Hematopoietic multipotent progenitor cell treated with erythropoietin and hydrocortisone succinate and interleukin-3 and kit ligand, for 8 days (in vitro differentiated cells): Measurements from ENCODE around the gene DDC.

Source experiments
- DNase-seq: peaks from one replicate; pipeline ENCODE4 v3.0.0-alpha.2; 2015

DDC gene

GRCh38 chr7:50513166-50513871, 51.9 kb downstream of the DDC start:
- DNase-seq, result no peak

- no peak for DNase-seq
These were observed 52.8 kb downstream of the DDC start for GRCh38 chr7:50512384-50512783.

DNA sequence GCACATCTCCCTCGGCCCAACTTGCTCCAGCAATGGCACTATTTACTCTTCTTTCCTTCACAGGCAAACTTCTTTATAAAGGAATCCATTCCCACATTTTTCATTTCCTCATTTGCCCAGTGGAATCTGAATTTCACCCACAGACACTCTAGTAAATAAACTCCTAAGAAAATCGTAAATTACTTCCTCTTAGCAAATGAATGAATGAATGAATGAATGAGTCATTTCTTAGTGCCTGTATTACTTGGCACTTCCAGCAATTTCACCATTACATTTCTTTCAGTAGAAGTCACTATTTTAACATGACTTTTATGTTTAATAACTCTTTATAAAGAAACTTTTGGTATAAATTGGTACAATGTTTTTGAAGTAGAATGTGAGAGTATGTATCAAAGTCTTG, 55.7 kb downstream of the DDC start:
- no peak for DNase-seq

DNA sequence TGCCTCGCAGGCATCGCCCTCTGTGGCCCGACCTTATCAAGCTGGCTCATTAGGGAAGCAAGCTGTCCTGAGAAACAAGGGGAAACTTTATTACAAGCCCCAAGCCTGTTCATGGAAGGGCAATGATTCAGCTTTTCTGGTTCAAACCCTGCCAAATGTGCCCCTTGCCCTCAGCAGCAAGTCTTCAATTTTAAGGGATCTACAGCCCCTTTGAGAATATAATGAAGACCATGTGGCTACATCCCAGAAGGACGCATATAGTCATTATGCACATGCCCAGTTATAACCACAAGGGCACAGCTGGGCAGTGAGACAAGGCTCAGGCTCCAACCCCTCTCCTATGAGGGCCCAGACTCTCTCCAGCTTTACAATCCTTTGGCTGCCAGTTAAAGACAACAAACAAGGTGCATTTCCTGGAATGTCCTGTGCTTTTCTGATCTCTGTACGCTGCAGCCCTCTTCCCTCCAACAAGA, 56.7 kb downstream of the DDC start:
- peak; percentile 25 for DNase-seq

DNA sequence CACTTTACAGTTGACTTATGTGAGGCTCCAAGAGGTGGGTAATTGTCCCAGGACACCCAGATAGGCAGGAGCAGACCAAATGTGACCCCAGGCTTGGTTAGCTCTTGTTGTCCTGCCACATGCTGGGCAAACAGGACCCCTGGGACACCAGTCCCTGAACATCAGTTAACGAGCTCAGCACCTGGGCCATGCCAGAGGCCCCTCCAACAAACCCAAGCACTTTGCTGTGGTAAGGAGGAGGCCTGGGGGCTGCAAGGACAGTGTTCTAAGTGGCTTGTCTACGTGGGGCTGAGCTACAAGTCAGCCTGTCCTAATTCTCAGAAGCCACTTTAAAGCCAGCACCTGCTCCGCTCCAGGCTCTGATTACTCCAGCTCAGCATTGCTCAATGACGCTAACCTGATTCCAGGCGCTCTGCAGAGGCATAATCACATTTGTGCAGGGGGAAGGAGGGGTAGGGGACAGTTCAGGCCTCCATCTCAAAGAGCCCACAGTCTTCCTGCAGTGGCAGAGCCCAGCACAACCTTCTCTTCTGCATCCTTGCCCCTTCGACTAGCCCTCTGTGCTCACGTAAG, 57.2 kb downstream of the DDC start:
- DNase-seq, result no peak

DNA sequence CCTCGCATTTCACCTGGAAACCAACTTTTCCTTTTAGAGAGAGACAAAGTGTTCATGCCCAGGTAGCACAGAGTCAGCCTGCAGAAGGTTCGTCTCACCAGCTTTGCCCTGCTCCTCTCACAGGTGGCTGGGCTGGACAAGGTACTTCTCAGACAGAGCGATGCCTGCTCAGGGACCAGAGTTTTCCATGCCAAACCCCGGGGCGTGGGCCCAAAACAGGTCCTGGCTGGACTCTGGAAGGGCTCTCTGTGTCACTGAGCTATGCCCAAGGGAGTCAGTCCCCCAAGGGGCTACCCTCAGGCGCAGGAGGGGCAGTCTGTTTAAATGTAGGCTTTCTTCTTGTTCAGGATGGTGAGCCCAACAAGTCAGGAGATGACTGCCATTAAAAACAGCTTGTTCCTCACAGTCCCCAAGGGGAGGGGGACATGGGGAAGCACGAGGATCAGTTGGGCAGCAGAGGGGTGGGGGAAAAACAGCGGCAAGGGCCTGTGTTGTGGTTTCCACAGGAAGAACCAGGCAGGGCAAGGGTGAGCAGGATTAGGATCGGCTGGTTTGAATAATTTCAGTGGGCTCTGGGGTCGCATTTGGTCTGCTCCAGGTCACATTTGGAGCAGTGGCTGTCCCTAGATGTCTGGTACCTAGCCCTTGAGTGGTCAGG, 59.5 kb downstream of the DDC start:
- DNase-seq, result no peak

- no peak for DNase-seq
These were observed 60.3 kb downstream of the DDC start for GRCh38 chr7:50504646-50505546.

DNA sequence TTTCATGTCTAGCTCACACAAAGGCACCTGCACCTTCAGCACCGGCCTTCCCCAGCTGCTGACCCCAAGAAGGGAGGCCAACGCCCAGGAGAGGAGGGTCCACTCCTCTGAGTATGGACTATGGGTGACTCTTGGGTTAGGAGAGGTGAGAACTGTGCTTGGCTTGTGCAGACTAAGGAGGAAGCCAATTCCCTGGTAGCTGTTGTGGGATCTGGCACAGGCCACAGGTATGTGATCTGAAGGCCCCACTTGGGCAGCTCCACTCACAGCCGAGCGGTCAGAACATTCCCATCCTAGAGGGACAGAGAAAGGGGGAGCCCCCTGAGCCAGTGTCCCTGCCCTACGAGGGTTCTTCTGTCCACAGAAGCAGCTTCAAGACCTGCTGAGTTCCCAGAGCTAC, 62.3 kb downstream of the DDC start:
- DNase-seq, result no peak

DNA sequence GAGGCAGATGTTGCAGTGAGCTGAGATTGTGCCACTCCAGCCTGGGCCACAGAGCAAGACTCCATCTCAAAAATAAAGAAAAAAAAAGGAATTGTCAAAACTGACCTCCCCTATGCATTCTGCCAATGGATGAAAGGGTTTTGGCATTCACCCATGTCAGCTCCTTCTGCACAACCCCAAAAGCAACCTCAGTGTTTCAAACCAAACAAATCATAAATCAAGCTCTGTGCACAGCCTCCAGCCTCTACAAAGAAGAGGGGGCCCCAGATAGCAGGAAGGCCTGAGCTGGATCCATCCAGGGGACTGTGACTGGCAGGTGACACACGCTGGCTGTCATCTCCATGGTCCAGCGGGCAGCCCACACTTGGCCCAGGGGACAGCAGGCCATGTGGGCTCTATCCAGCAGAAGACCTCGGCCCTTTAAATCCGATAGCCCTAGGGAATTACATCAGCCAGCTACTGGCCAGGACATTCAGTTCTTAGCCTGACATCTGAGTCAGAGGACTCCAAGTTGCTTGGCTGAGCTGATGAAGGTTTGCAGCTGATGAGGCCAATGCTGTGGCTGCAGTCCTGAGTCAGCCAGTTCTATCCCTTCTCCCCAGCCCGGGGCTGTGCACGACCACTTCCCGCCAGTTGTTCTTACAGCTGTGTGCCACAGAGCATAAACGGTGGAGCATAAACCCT, 63.1 kb downstream of the DDC start:
- no peak for DNase-seq

GRCh38 chr7:50499092-50499491, 66.1 kb downstream of the DDC start:
- DNase-seq, result no peak

- DNase-seq, result no peak
These were observed 67.2 kb downstream of the DDC start for GRCh38 chr7:50497968-50498367.

DNA sequence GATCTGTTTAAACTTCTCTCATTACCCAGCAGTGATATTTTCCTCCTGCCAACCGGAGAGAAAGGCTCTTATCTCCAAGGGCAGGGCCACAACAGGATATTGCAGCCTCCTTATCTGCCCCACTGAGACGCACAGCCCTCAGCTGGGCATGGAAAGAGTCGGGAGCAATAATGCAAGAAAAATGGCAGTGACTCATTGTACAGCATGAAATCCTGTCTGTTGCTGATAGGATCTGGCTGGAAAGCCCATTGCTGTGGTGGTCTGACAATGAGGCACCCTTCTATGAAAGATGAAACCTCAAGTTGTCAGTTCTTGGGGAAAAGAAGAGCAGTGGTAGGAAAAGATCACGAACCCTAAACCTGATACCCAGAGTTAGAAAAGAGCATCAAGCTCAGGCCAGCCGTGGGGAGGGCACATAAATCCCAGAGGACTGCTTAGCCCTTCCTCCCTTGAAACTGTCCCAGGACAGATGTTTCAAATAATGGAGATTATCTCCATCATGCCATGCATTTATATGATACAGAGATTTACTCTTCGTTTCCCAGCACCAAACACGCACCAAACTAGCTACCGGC, 68.0 kb downstream of the DDC start:
- peak; percentile 97 for DNase-seq

GRCh38 chr7:50496569-50496968, 68.6 kb downstream of the DDC start:
- no peak for DNase-seq

GRCh38 chr7:50495746-50496145, 69.5 kb downstream of the DDC start:
- no peak for DNase-seq

DNA sequence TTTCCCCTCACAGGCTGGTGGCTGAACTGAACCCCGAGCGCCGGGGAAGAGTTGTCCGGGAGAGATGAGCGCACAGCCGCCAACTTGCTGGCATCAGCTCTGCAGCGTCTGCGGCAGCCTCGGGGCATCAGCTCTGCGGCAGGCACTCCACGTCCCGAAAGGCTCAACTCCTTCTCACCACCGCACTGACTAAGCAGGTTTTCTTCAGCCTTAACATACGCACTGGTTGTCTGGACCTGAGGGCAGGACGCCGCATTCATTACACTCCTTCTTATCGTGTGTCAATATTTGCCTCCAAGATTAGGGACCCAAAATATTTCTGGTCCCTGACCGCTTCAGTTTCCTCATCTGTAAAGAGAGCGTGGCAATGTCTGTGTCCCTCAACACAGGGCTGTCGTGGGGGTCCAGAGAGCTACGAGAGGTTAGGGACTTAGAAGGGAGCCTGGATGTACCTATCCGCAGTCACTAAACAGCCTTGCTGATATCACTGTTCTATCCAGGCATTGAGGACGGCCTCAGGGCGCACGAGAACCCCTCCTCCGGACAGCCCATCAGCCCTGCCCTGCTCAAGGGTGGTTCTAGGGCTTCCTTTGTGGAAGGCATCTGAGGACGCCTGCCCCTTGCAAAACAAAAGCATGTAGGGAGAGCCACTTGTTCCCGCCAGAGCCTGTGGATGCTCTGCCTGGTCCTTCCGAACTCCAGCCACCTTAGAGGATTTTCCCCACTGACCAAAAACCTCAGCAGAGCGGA, 72.3 kb downstream of the DDC start:
- DNase-seq, result no peak

- DNase-seq, result no peak
These were observed 73.3 kb downstream of the DDC start for GRCh38 chr7:50491943-50492342.

DNA sequence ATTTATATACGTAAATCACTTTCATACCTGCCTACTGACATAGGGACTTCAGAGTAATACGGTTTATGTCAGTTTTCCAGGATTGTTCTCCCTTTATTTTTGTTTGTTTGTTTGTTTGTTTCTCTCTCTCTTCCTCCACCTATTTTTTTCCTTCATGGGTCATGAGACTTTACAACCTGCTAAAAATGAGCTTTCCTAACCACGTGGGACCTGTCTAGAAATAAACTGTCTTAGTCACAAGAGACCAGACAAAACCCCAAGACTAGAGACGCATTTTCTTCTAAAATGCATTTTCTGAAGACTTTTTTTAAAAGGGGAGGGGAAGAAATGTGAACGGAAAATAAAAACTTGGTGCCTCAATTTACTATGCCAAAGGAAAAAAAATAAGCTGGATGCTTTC, 74.0 kb downstream of the DDC start:
- no peak for DNase-seq

DNA sequence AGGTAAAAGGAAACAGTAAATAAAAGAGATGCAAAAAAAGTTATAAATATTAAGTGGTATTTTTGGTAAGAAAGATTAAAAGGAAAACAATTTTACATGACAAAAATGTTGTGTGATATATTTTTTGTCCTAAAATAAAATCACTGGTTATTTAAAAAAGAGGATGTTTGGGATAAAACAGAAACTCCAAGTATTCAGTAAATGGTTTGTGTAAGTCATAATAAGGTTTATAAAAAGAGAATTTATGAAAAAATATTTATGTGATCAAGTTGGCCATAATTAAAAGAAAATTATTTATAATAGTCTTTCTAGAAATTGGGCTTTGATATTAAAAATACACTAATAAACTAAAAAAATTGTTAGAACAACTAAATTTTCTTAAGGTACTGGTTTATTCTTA, 76.8 kb downstream of the DDC start:
- no peak for DNase-seq

DNA sequence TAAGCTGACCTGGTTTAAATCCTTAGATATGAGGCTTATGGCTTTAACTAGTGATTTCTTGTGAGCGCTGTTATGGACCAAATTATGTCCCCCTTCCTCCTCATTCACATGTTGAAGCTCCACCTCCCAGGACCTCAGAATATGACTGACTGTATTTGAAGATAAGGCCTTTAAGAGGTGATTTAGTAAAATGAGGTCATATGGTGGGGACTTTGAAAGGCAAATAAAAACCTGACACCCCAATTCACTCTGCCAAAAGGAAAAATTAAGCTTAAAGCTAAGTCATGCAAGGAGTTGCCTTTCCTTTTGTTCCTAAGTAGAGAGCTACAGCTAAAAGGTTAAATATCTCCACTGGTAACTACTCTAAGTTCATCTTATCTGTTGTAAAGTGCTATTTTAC, 78.7 kb downstream of the DDC start:
- no peak for DNase-seq

DNA sequence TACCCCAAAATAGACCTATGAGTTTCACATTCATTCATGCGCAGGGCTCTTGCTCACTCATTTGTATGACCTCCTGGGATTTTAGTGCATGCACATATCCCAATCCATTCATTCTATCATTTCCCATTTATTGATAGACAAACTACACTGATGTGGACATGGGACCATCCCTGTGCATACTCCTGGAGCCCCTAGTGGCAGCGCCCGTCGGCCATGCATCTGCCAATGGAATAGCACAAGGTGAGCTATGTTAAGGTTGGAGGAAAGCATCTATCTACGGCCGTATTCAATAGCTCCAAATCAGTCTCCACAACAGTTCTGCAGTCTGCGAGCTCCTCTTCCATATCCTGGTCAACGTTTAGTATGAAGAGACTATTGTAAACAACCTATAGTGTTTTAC, 83.3 kb downstream of the DDC start:
- DNase-seq, result no peak

DNA sequence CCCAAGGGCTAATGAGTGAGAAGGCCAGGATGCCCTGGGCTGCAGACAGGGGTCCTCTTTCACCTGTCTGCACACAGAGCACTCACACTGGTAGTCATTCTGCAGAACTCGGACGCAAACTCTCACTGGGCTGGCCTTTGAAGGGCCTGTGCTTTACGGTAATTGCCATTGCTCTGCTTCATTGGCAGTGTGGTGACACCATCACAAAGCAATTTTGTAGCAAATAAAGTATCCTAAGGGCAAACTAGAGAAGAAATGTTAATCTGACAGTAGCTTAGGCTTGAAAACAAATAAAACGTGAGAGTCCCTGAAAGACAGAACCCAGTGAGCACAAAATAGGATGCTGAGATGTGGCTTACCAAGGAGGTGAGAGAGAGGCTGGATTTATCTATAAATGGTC, 84.4 kb downstream of the DDC start:
- no peak for DNase-seq
